Prostate gland (tissue), 2 donors: Measurements from ENCODE around the gene GPR3.

Experiments used
- POLR2A ChIP-seq: fragments of 450-650 bp; IDR thresholded peaks from one replicate; pipeline ENCODE4 v1.6.1; 2016; ENCODE audit warnings: antibody characterized with exemption, mild to moderate bottlenecking
- TF ChIP-seq, protein P1 (sequence below), 4 experiments: fragments of 200-600 bp in 2 of 4; fragments of 450-650 bp in 2 of 4; sonication (generic) in 2 of 4; IDR thresholded peaks; 1 replicate in 3 of 4; 2 replicates in 1 of 4; pipeline ENCODE4 v1.5.1; 2016 to 2019; ENCODE audit warnings: antibody characterized with exemption in 4 of 4, mild to moderate bottlenecking in 2 of 4, moderate library complexity in 2 of 4

DNA sequence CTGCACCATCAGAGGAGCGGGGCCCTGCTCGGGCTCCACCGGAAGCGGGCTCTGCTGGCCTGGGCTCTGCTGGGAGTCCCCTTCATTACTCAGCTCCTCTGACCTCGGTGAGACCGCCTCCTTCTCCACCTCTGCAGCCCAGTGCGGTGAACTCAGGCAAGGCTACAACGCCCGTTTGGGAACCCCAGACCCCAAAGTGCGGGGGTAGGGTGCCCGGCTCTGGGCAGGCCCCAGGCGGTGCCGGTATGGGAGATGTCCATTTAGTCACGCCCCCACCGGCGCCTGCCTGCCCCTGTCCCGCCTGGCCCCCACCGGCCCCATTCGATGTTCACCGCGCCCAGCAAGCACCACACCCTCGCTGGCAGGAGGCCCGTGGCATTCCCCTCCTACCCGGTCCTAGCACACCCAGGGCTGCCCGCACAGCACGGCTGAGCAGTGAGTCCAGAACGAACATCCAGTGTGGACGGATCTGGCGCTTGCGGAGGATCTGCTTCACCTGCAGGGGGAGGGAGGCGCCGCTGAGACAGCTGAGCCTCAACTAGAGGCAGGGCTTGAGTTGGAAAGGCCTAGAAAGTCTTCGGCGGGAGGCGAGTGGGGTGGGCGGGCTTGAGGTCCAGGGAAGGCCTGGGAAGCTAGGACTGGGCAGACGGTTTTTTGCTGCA is 35.7 kb upstream of the GPR3 start:
- TF ChIP-seq, protein P1, sequence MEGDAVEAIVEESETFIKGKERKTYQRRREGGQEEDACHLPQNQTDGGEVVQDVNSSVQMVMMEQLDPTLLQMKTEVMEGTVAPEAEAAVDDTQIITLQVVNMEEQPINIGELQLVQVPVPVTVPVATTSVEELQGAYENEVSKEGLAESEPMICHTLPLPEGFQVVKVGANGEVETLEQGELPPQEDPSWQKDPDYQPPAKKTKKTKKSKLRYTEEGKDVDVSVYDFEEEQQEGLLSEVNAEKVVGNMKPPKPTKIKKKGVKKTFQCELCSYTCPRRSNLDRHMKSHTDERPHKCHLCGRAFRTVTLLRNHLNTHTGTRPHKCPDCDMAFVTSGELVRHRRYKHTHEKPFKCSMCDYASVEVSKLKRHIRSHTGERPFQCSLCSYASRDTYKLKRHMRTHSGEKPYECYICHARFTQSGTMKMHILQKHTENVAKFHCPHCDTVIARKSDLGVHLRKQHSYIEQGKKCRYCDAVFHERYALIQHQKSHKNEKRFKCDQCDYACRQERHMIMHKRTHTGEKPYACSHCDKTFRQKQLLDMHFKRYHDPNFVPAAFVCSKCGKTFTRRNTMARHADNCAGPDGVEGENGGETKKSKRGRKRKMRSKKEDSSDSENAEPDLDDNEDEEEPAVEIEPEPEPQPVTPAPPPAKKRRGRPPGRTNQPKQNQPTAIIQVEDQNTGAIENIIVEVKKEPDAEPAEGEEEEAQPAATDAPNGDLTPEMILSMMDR (IDR thresholded peaks at IDR 0.05) = peak in 1 of 4 experiments; percentile 32
- peak; percentile 10 for TF ChIP-seq POLR2A
